Measurements from ENCODE around the gene ITIH4.

DNA sequence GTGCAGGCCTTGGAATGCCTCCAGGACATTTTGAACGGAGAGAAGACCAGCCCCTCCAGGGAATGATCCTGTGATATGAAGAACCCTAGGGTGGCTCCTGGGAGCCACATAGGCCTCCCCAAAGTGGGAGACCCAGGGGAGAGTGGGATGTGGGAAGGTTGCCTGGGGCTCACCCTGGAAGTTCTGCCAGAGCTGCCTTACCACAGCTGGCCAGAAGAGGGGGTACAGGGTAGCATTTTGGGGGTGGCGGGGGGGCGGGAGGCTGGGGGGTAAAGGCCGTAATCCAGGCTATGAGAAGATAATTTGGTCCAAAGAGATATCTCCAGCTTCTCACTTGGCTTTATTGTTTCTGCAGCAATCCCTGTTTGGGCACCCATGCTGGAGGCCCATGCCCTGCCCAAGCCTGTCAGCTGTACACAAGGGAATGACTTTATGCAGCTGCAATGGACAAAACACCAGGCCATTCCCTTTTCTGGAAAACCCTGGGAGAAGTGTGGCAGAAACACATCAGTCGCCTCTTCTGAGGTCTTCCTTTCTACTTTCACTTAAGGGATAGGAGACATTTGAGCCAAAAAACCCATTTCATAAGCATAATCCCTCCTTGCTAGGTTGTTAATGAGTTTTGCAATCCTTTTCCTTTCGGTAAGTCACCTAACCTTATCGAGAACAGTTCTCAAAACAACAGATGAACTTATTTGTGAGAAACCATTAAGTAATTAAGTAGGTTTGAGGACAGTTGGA lies 15.4 kb upstream of the ITIH4 start:
- TF ChIP-seq BCL6 (CRISPR knock-in tag; IDR thresholded peaks at IDR 0.05) (no peak), PHF8 (CRISPR knock-in tag; IDR thresholded peaks at IDR 0.05) (no peak), NFATC3 (CRISPR knock-in tag; IDR thresholded peaks at IDR 0.05) (no peak), SIN3A (IDR thresholded peaks at IDR 0.05; ENCODE audit: borderline replicate concordance, low read depth, low read length) (no peak), ZMYM4 (CRISPR knock-in tag; IDR thresholded peaks at IDR 0.05) (no peak), FOSL1 (CRISPR knock-in tag; IDR thresholded peaks at IDR 0.05; ENCODE audit: borderline replicate concordance) (no peak)

Data from HepG2 (cell line).